ENCODE results near the gene KIFC3. TPM values are rescaled to one million over a fixed set of nuclear protein-coding genes. Genes with fewer than 3 reads are reported as not detected.
"Not testable (repeated sequence)": the region's sequence is repeated elsewhere in the genome, so short reads cannot be mapped to it uniquely, and the experiment has no call there.

Gene KIFC3
- total RNA-seq, 4 donors from 2014 or later = 3.2 to 44.2 (median 17.4) TPM

DNA sequence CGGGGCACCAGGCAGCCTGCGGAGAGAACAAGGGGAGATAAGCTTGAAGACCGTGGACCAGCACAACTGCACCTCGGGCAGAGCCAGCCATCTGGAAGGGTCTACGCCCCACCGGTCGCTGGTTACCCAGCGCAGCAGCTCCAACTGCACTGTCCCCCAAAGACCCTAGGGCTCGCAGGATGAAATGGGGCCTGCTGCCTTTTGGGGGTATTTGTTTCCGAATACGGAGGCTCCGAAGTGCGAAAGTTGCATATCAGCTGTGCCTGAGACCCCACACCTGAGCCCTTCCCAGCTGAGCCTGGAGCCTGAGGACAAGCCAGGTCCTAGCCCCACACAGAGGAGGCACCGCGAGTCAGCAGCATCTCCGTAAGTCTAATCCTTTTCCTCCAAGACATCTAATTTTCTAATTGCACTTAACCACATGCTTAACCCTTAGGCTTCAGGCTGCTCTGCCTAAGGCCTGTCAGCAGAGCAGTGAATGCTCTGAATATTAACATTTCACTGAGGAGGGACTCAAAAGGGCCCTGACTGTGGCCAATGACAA lies 4.0 kb downstream of the KIFC3 start:
- Histone ChIP-seq H3K4me1 (peaks cover 0 to 23% of the 10 kb centered on the region in 2 donors), H3K27me3 (no peaks in the 10 kb centered on the region), H3K27ac (no peak overlapping the region), H3K36me3 (no peaks in the 10 kb centered on the region), H3K9me3 (no peaks in the 10 kb centered on the region), H3K4me3 (no peak overlapping the region)
- TF ChIP-seq POLR2A (IDR thresholded peaks at IDR 0.05) = no peak
- intact Hi-C loops (cut with DNase I; ENCODE audit: low total_unique reads) = no loop called here
- no peak for DNase-seq

DNA sequence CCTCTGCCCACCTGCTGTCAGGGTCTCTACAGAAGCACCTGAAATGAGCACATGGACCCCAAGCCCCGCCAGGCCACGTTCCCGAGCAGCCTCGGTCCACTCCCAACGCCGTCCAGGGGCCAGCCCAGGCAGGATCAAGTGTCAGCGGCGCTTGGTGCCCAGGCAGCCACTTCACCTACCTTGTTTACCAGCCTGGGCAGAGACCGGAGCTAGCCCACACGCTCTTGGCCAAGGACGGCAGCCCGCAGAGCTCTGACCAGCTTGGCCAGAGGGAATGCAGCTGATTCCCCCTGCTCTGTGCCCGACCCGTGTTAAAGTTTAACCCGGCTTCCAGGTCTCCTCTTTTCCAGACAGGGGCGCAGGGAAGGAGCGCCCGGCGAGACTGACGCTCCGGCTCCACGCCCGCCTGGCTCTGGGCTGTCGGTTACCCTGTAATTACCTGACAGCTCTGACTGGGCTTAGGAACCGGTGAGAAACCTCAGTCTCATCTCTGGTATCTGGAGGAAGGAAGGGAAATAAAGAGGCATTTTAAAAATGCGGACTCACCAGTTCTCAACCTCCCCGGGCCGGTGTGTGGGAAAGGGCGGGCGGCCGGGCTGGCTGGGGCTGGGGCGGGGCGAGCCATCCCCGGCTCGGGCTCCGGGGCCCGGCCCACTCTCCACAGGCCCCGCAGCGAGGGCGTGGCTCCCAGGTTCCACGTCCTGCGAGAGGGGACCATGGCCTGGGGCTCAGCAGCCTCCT lies 4.6 kb downstream of the KIFC3 start:
- Histone ChIP-seq H3K27ac (no peak overlapping the region), H3K27me3 (no peaks in the 10 kb centered on the region), H3K9me3 (no peaks in the 10 kb centered on the region), H3K4me3 (no peak overlapping the region), H3K36me3 (no peaks in the 10 kb centered on the region), H3K4me1 (peaks cover 0 to 23% of the 10 kb centered on the region in 2 donors)
- no peak for TF ChIP-seq POLR2A (IDR thresholded peaks at IDR 0.05)
- TF ChIP-seq, protein P1, sequence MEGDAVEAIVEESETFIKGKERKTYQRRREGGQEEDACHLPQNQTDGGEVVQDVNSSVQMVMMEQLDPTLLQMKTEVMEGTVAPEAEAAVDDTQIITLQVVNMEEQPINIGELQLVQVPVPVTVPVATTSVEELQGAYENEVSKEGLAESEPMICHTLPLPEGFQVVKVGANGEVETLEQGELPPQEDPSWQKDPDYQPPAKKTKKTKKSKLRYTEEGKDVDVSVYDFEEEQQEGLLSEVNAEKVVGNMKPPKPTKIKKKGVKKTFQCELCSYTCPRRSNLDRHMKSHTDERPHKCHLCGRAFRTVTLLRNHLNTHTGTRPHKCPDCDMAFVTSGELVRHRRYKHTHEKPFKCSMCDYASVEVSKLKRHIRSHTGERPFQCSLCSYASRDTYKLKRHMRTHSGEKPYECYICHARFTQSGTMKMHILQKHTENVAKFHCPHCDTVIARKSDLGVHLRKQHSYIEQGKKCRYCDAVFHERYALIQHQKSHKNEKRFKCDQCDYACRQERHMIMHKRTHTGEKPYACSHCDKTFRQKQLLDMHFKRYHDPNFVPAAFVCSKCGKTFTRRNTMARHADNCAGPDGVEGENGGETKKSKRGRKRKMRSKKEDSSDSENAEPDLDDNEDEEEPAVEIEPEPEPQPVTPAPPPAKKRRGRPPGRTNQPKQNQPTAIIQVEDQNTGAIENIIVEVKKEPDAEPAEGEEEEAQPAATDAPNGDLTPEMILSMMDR (IDR thresholded peaks at IDR 0.05) = no peak
- intact Hi-C loops (cut with DNase I; ENCODE audit: low total_unique reads) = no loop called here
- no peak for DNase-seq

DNA sequence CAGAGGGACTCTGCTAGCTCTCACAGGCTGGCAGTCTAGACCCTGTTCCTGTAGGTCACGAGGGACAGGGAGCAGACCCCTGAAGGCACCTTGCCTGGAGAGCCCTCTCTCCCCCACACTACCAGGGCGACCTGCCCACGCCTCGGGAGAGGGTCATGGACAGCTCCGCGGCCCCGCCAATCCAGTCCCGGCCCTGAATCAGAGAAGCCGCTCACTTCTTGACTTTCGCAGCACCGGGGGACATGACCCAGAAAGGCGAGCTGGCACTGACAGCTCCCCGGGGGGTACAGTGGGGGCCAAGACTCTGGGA lies 5.1 kb downstream of the KIFC3 start:
- DNase-seq = no peak

DNA sequence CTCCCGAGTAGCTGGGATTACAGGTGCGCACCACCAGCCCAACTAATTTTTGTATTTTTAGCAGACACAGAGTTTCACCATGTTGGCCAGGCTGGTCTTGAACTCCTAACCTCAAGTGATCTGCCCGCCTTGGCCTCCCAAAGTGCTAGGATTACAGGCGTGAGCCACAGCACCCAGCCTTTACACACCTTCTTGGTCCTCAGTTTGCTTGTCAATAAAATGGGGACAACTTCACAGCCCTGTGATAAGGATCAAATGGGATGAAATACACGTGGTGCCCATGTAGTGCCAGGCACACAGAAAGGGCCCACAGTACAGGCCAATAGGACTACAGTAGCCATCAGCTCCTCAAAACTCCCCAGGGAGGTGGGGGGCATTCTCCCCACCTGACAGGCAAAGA lies 6.3 kb downstream of the KIFC3 start:
- H3K36me3 ChIP-seq; H3K9me3 ChIP-seq; H3K27ac ChIP-seq; H3K27me3 ChIP-seq; H3K4me3 ChIP-seq; intact Hi-C loops (cut with DNase I; ENCODE audit: low total_unique reads); DNase-seq: not testable (repeated sequence)
- H3K4me1 ChIP-seq = peaks cover 0 to 14% of the 10 kb centered on the region in 2 donors

More for the DNA sequence above, 5.1 kb downstream of the KIFC3 start:
- TF ChIP-seq POLR2A (IDR thresholded peaks at IDR 0.05) = no peak
- TF ChIP-seq, protein P1 (IDR thresholded peaks at IDR 0.05) = no peak
- no peak overlapping the region for H3K4me3 ChIP-seq
- H3K4me1 ChIP-seq = peaks cover 0 to 23% of the 10 kb centered on the region in 2 donors
- intact Hi-C loops (cut with DNase I; ENCODE audit: low total_unique reads) = no loop called here
- no peak overlapping the region for H3K27ac ChIP-seq
- no peaks in the 10 kb centered on the region for H3K9me3 ChIP-seq
- H3K27me3 ChIP-seq = no peaks in the 10 kb centered on the region
- H3K36me3 ChIP-seq = no peaks in the 10 kb centered on the region

DNA sequence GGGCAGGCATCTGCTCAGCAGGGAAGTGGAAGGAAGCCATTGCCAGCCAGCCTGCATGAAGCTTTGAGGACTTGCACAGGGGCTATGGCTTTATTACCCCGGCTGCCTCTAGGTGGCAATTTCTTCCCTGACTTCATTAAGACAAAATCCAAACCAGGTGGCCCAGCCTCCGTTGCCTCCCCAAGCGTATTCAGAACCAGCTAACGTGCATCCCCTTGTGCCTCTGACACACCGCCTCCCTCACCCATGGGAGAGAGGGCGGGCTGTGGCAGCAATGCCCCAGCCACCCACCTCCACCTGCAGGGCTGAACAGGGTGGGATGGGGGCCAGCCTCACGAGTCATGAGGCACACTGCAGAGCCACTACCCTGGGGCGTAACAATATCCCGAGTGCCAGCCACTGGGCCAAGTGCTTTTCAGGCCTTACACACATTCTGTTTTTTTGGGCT lies 6.8 kb downstream of the KIFC3 start:
- DNase-seq = no peak
- Histone ChIP-seq H3K36me3 (no peaks in the 10 kb centered on the region), H3K27me3 (no peaks in the 10 kb centered on the region), H3K27ac (no peak overlapping the region), H3K9me3 (no peaks in the 10 kb centered on the region), H3K4me3 (no peak overlapping the region), H3K4me1 (peaks cover 0 to 9% of the 10 kb centered on the region in 2 donors)
- intact Hi-C loops (cut with DNase I; ENCODE audit: low total_unique reads) = no loop called here
- no peak for TF ChIP-seq POLR2A (IDR thresholded peaks at IDR 0.05)
- TF ChIP-seq, protein P1 (IDR thresholded peaks at IDR 0.05) = peak in 2 of 4 experiments; percentile 11 to 19

DNA sequence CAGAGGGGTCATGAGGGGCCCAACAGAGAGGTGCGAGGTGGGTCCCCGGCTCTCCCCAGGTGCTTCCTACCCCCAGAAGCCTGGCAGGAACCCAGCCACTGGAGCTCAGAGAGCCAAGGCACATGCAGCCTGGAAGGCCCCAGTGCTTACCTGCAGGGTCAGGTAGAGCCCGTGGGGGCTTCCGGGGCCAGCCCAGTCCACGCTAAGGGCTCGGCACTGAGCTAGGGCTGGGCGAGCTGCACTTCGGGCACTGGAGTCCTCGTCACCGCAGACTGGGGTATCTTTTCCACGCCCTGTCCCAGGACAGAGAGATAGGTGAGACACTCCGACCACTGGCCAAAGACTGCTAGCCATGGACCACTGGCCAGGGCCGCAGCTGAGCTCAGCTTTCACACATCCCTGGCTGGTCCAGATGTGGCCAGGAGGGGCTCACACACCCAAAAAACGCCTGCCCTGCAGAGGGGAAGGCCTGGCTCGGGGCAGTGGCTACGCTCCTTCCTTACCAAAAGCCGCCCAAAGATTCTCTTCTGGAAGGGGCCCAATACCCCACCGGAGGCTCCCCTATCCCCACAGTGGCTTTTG lies 7.4 kb downstream of the KIFC3 start:
- Histone ChIP-seq H3K36me3 (no peaks in the 10 kb centered on the region), H3K4me3 (no peak overlapping the region), H3K4me1 (peaks cover 0 to 4% of the 10 kb centered on the region in 2 donors), H3K9me3 (no peaks in the 10 kb centered on the region), H3K27ac (no peak overlapping the region), H3K27me3 (no peaks in the 10 kb centered on the region)
- no peak for TF ChIP-seq POLR2A (IDR thresholded peaks at IDR 0.05)
- TF ChIP-seq, protein P1 (IDR thresholded peaks at IDR 0.05) = no peak
- DNase-seq = no peak
- intact Hi-C loops (cut with DNase I; ENCODE audit: low total_unique reads) = no loop called here

All from uterus (tissue), 4 donors.